ENCODE measurements around the gene MBNL2. TPM values are rescaled to one million over a fixed set of nuclear protein-coding genes. Genes with fewer than 3 reads are reported as not detected.

The MBNL2 gene
- total RNA-seq, 2 donors from 2014 or later, result 59.6 to 67.7 TPM

GRCh38 chr13:97319113-97319720 lies 97.1 kb downstream of the MBNL2 start:
- H3K4me1 ChIP-seq (ENCODE audit: control insufficient read depth in 1 of 2, low read depth in 2 of 2), result peaks cover 17 to 57% of the 10 kb centered on the region in 2 donors
- no peak for ATAC-seq (ENCODE audit: insufficient number of reproducible peaks, low FRiP score, low read depth)
- no peak overlapping the region for H3K4me3 ChIP-seq

GRCh38 chr13:97321101-97321500 lies 99.0 kb downstream of the MBNL2 start:
- ATAC-seq (ENCODE audit: insufficient number of reproducible peaks, low FRiP score, low read depth), result no peak
- no peaks in the 10 kb centered on the region for H3K27me3 ChIP-seq (replicated peaks; ENCODE audit: insufficient read depth)
- H3K9me3 ChIP-seq, result no peaks in the 10 kb centered on the region
- no peak overlapping the region for H3K27ac ChIP-seq
- H3K4me1 ChIP-seq (ENCODE audit: control insufficient read depth in 1 of 2, low read depth in 2 of 2), result peaks cover 11 to 51% of the 10 kb centered on the region in 2 donors
- no peaks in the 10 kb centered on the region for H3K36me3 ChIP-seq
- no peak for TF ChIP-seq CTCF (IDR thresholded peaks at IDR 0.05)
- no peak for DNase-seq (ENCODE audit: low spot score)
- H3K4me3 ChIP-seq, result no peak overlapping the region

More at GRCh38 chr13:97319113-97319720, 97.1 kb downstream of the MBNL2 start:
- DNase-seq (ENCODE audit: low spot score), result no peak
- no peak for TF ChIP-seq CTCF (IDR thresholded peaks at IDR 0.05)
- Histone ChIP-seq H3K27me3 (replicated peaks; ENCODE audit: insufficient read depth) (no peaks in the 10 kb centered on the region), H3K9me3 (no peaks in the 10 kb centered on the region), H3K36me3 (no peaks in the 10 kb centered on the region), H3K27ac (no peak overlapping the region)

- ATAC-seq (ENCODE audit: insufficient number of reproducible peaks, low FRiP score, low read depth) (no peak), DNase-seq (ENCODE audit: low spot score) (no peak)
- H3K27me3 ChIP-seq (replicated peaks; ENCODE audit: insufficient read depth), result no peaks in the 10 kb centered on the region
- H3K4me1 ChIP-seq (ENCODE audit: control insufficient read depth in 1 of 2, low read depth in 2 of 2), result peaks cover 7 to 45% of the 10 kb centered on the region in 2 donors
- TF ChIP-seq CTCF (IDR thresholded peaks at IDR 0.05), result no peak
- H3K27ac ChIP-seq, result no peak overlapping the region
- H3K36me3 ChIP-seq, result no peaks in the 10 kb centered on the region
- H3K9me3 ChIP-seq, result no peaks in the 10 kb centered on the region
- no peak overlapping the region for H3K4me3 ChIP-seq
Observed at GRCh38 chr13:97321616-97322321, 99.6 kb downstream of the MBNL2 start.

- Histone ChIP-seq H3K27me3 (replicated peaks; ENCODE audit: insufficient read depth) (no peaks in the 10 kb centered on the region), H3K4me3 (no peak overlapping the region), H3K9me3 (no peaks in the 10 kb centered on the region), H3K4me1 (ENCODE audit: control insufficient read depth in 1 of 2, low read depth in 2 of 2) (peaks cover 11 to 42% of the 10 kb centered on the region in 2 donors), H3K36me3 (no peaks in the 10 kb centered on the region), H3K27ac (no peak overlapping the region)
- DNase-seq (ENCODE audit: low spot score) (no peak), ATAC-seq (ENCODE audit: insufficient number of reproducible peaks, low FRiP score, low read depth) (no peak)
- TF ChIP-seq CTCF (IDR thresholded peaks at IDR 0.05), result no peak
Observed at GRCh38 chr13:97322740-97323342, 100.7 kb downstream of the MBNL2 start.

GRCh38 chr13:97324115-97324514 lies 102.0 kb downstream of the MBNL2 start:
- Histone ChIP-seq H3K4me1 (ENCODE audit: control insufficient read depth in 1 of 2, low read depth in 2 of 2) (peaks cover 15 to 37% of the 10 kb centered on the region in 2 donors), H3K27me3 (replicated peaks; ENCODE audit: insufficient read depth) (no peaks in the 10 kb centered on the region), H3K27ac (no peak overlapping the region), H3K9me3 (no peaks in the 10 kb centered on the region), H3K4me3 (no peak overlapping the region), H3K36me3 (no peaks in the 10 kb centered on the region)
- ATAC-seq (ENCODE audit: insufficient number of reproducible peaks, low FRiP score, low read depth) (no peak), DNase-seq (ENCODE audit: low spot score) (no peak)
- no peak for TF ChIP-seq CTCF (IDR thresholded peaks at IDR 0.05)
